IMR-90 (cell line): ENCODE data around the gene SFT2D3.

Experiments used
- BHLHE40 ChIP-seq: fragments of 150-350 bp; IDR thresholded peaks from 2 replicates; pipeline ENCODE4 v1.6.1; 2016; ENCODE audit warnings: mild to moderate bottlenecking, low read depth, low read length
- CTCF ChIP-seq: conservative IDR thresholded peaks from 2 replicates; pipeline ENCODE4 v1.5.1; 2012; ENCODE audit warnings: mild to moderate bottlenecking, low read depth, low read length, improper control_type of control experiment
- ELK1 ChIP-seq: fragments of 150-350 bp; IDR thresholded peaks from 2 replicates; pipeline ENCODE4 v1.6.1; 2016; ENCODE audit warnings: low read depth, mild to moderate bottlenecking, low read length, moderate library complexity, borderline replicate concordance
- MAFK ChIP-seq: IDR thresholded peaks from 2 replicates; pipeline ENCODE4 v1.6.1; 2012; ENCODE audit warnings: low read depth, low read length, improper control_type of control experiment
- POLR2A ChIP-seq: IDR thresholded peaks from 2 replicates; pipeline ENCODE4 v1.6.1; 2012; ENCODE audit warnings: mild to moderate bottlenecking, low read depth, low read length
- RCOR1 ChIP-seq: IDR thresholded peaks from 2 replicates; pipeline ENCODE4 v1.6.1; 2012; ENCODE audit warnings: mild to moderate bottlenecking, low read length, improper control_type of control experiment; ENCODE audit not compliant: insufficient replicate concordance
- RFX5 ChIP-seq: IDR thresholded peaks from 2 replicates; pipeline ENCODE4 v1.8.0; 2012; ENCODE audit warnings: low read depth, mild to moderate bottlenecking, low read length, moderate library complexity

GRCh38 chr2:127701651-127702394 lies 526 bp downstream of the SFT2D3 start:
- TF ChIP-seq POLR2A (no peak), MAFK (no peak), CTCF (0 out of 2 replicates have a peak, but pooled peaks have one; percentile 17), BHLHE40 (no peak), ELK1 (no peak), RFX5 (no peak), RCOR1 (no peak)
